Measurements from ENCODE around the gene SMCR8. TPM values are rescaled to one million over a fixed set of nuclear protein-coding genes. Genes with fewer than 3 reads are reported as not detected.

Gene SMCR8
- total and polyA plus RNA-seq, 2 of the 4 experiments (the other 2 are of a cell fraction) = 7.1 to 10.9 TPM

DNA sequence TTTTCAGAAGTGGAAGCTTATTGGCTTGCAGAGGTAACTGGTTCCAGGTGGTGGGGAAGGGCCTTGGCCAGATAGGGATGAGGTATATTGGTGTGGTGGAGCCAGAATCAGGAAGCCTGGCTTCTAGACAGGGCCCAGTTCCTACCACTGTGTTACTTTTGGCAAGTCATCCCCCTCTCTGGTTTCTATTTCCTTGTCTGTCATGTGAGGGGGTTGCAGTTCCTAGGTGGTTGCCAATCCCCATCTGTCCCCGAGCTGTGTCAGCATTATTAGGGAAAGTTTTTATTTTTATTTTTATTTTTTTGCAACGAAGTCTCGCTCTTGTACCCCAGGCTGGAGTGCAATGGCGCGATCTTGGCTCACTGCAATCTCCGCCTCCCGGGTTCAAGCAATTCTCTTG is 3.0 kb downstream of the SMCR8 start:
- Histone ChIP-seq H3K18ac (ENCODE audit: low read depth, low read length) (no peak overlapping the region), H4K8ac (ENCODE audit: low read depth in 2 of 2, low read length in 2 of 2) (no peak overlapping the region), H3K9me1 (ENCODE audit: insufficient read depth, low read length) (peaks cover 18% of the 10 kb centered on the region), H3K4me3 (ENCODE audit: insufficient read depth, low read depth, low read length) (no peak overlapping the region), H2AK5ac (ENCODE audit: low read depth, low read length) (no peak overlapping the region), H3K4me1 (ENCODE audit: control insufficient read depth, insufficient read depth, low read length) (peaks cover 10% of the 10 kb centered on the region), H3K4ac (ENCODE audit: low read depth, low read length) (no peak overlapping the region), H2AFZ (replicated peaks; ENCODE audit: low read length, poor library complexity) (no peak overlapping the region), H3K4me2 (ENCODE audit: low read depth, low read length) (peak overlapping the region; percentile 14; the same call in 1 of the 2 replicates), H3K9me3 (ENCODE audit: control insufficient read depth, insufficient read depth, low read length) (no peaks in the 10 kb centered on the region), H3K14ac (replicated peaks; ENCODE audit: low read depth, low read length) (no peak overlapping the region), H4K91ac (ENCODE audit: insufficient read depth, low read depth, low read length) (no peak overlapping the region), H2AK9ac (replicated peaks; ENCODE audit: low read depth, low read length, poor library complexity) (no peak overlapping the region), H4K20me1 (ENCODE audit: insufficient read depth, low read length) (peaks cover 50% of the 10 kb centered on the region), H2BK20ac (ENCODE audit: low read depth, low read length) (no peak overlapping the region), H3K27ac (ENCODE audit: insufficient read depth, low read length) (no peak overlapping the region), H3K79me1 (ENCODE audit: low read depth in 1 of 2, low read length in 2 of 2) (peaks cover 30 to 90% of the 10 kb centered on the region in 2 experiments), H3K27me3 (ENCODE audit: control insufficient read depth, insufficient read depth, low read length) (no peaks in the 10 kb centered on the region), H3K56ac (ENCODE audit: extremely low read depth, insufficient read depth, low read length) (no peak overlapping the region), H4K5ac (ENCODE audit: low read depth, low read length) (no peak overlapping the region), H2BK5ac (ENCODE audit: low read depth, low read length, poor library complexity, severe bottlenecking) (no peak overlapping the region), H2BK15ac (ENCODE audit: low read depth, low read length) (no peak overlapping the region), H3K9ac (ENCODE audit: low read depth, low read length) (no peak overlapping the region), H3K23ac (ENCODE audit: low read depth, low read length) (no peak overlapping the region), H3K36me3 (ENCODE audit: control insufficient read depth, insufficient read depth, low read length) (peaks cover 33% of the 10 kb centered on the region), H2BK120ac (ENCODE audit: low read depth, low read length) (no peak overlapping the region)
- ATAC-seq (ENCODE audit: low read depth) (no peak), DNase-seq (no peak)
- in situ Hi-C loops (cut with MboI; ENCODE audit: low sequenced_read_pairs) (no loop called here), dilution Hi-C loops (cut with HindIII; ENCODE audit: low sequenced_read_pairs, unreplicated experiment) (no loop called here), intact Hi-C loops (cut with micrococcal nuclease) (no loop called here)
- CTCF ChIA-PET = no interaction called here
- no peak for TF ChIP-seq RAD21 (IDR thresholded peaks at IDR 0.05; ENCODE audit: low read length)
- peak; percentile 30; the same call in 1 of the 2 replicates for TF ChIP-seq MAFK (IDR thresholded peaks at IDR 0.05; ENCODE audit: low read depth, low read length)
- BruUV-seq (replicated peaks) = no TSS peak
- WGBS, 2 experiments (ENCODE audit: extremely low coverage in 2 of 2, insufficient read length in 1 of 2) = 93% methylated on average over 4 of the region's 7 CpGs; no CpG with 5 or more reads in 1 of the 2 experiments
- POLR2A ChIA-PET (ENCODE audit: unreplicated experiment) = no interaction called here

Data from IMR-90 (cell line).